GM21367 (cell line): ENCODE measurements around the gene RAD51B.

Source experiments
- ATAC-seq: cut with Tn5 transposase; IDR thresholded peaks from one replicate; pipeline ENCODE4 v1.9.1; 2021; ENCODE audit not compliant: unreplicated experiment

Gene RAD51B

GRCh38 chr14:68669111-68669511, 849.5 kb downstream of the RAD51B start:
- no peak for ATAC-seq

- ATAC-seq, result no peak
Measured at GRCh38 chr14:68669603-68670358, 850.2 kb downstream of the RAD51B start.

- ATAC-seq, result no peak
Measured at GRCh38 chr14:68670359-68670715, 850.8 kb downstream of the RAD51B start.

GRCh38 chr14:68671909-68672308, 852.3 kb downstream of the RAD51B start:
- ATAC-seq, result no peak

- no peak for ATAC-seq
Measured at GRCh38 chr14:68672609-68673285, 853.2 kb downstream of the RAD51B start.

- no peak for ATAC-seq
Measured at GRCh38 chr14:68673464-68673863, 853.9 kb downstream of the RAD51B start.

- ATAC-seq, result no peak
Measured at GRCh38 chr14:68674538-68675232, 855.1 kb downstream of the RAD51B start.

GRCh38 chr14:68675233-68675577, 855.6 kb downstream of the RAD51B start:
- ATAC-seq, result no peak

- no peak for ATAC-seq
Measured at GRCh38 chr14:68676511-68676943, 856.9 kb downstream of the RAD51B start.

- ATAC-seq, result no peak
Measured at GRCh38 chr14:68677476-68677875, 857.9 kb downstream of the RAD51B start.

- ATAC-seq, result no peak
Measured at GRCh38 chr14:68677901-68678300, 858.3 kb downstream of the RAD51B start.

GRCh38 chr14:68678471-68678870, 858.9 kb downstream of the RAD51B start:
- ATAC-seq, result no peak

- no peak for ATAC-seq
Measured at GRCh38 chr14:68679301-68679700, 859.7 kb downstream of the RAD51B start.

GRCh38 chr14:68679746-68680467, 860.3 kb downstream of the RAD51B start:
- ATAC-seq, result no peak

GRCh38 chr14:68680541-68681051, 861.0 kb downstream of the RAD51B start:
- no peak for ATAC-seq

- ATAC-seq, result no peak
Measured at GRCh38 chr14:68681256-68682011, 861.9 kb downstream of the RAD51B start.

- ATAC-seq, result no peak
Measured at GRCh38 chr14:68682166-68683103, 862.9 kb downstream of the RAD51B start.

- ATAC-seq, result no peak
Measured at GRCh38 chr14:68683326-68683725, 863.7 kb downstream of the RAD51B start.
